Measurements from ENCODE around the gene RPTOR.
A peak's percentile ranks its signal among the peaks of the same experiment; 100 is the strongest.
"Not testable (repeated sequence)": the region's sequence is repeated elsewhere in the genome, so short reads cannot be mapped to it uniquely, and the experiment has no call there.

Gene RPTOR, protein sequence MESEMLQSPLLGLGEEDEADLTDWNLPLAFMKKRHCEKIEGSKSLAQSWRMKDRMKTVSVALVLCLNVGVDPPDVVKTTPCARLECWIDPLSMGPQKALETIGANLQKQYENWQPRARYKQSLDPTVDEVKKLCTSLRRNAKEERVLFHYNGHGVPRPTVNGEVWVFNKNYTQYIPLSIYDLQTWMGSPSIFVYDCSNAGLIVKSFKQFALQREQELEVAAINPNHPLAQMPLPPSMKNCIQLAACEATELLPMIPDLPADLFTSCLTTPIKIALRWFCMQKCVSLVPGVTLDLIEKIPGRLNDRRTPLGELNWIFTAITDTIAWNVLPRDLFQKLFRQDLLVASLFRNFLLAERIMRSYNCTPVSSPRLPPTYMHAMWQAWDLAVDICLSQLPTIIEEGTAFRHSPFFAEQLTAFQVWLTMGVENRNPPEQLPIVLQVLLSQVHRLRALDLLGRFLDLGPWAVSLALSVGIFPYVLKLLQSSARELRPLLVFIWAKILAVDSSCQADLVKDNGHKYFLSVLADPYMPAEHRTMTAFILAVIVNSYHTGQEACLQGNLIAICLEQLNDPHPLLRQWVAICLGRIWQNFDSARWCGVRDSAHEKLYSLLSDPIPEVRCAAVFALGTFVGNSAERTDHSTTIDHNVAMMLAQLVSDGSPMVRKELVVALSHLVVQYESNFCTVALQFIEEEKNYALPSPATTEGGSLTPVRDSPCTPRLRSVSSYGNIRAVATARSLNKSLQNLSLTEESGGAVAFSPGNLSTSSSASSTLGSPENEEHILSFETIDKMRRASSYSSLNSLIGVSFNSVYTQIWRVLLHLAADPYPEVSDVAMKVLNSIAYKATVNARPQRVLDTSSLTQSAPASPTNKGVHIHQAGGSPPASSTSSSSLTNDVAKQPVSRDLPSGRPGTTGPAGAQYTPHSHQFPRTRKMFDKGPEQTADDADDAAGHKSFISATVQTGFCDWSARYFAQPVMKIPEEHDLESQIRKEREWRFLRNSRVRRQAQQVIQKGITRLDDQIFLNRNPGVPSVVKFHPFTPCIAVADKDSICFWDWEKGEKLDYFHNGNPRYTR (N-terminal part only)

GRCh38 chr17:80544655-80545498 lies at the start of gene RPTOR:
RPTOR (plus strand) TSS chr17:80544838; CDS start chr17:80545630, 792 bp downstream.
- peak; percentile 74 to 76 for DNase-seq (ENCODE audit: low read depth in 2 of 2)

GRCh38 chr17:80497726-80498241 lies 46.9 kb upstream of the RPTOR start:
- no peak for DNase-seq (ENCODE audit: low read depth in 2 of 2)

GRCh38 chr17:80498242-80498919 lies 46.3 kb upstream of the RPTOR start:
- DNase-seq (ENCODE audit: low read depth in 2 of 2) = no peak

DNA sequence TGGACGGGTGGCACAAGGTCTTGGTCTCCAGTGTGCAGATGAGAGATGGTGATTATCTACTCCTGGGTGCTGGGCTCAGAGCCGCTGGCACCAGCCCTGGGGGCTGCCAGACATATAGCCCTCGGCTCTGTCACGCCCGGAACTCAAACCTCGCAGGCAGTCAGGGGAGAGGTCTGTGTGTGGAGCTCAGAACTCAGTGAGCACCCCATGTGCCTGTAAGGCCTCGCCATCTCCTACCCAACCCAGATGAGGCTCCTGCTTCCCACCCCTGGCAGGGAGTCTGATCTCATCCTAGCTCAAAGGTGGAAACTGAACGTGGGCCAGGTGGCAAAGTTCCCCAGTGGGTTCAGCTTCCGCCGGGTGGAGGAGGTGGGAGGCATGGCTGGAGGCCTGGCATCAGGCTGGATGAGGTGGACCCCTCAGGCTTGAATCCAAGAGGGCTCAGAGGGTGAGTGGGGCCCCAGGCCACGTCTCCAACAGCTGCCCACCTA lies 45.7 kb upstream of the RPTOR start:
- DNase-seq (ENCODE audit: low read depth in 2 of 2) = no peak

GRCh38 chr17:80499560-80499959 lies 45.1 kb upstream of the RPTOR start:
- DNase-seq (ENCODE audit: low read depth in 2 of 2) = no peak

- no peak for DNase-seq (ENCODE audit: low read depth in 2 of 2)
These were observed 44.5 kb upstream of the RPTOR start for GRCh38 chr17:80499961-80500665.

DNA sequence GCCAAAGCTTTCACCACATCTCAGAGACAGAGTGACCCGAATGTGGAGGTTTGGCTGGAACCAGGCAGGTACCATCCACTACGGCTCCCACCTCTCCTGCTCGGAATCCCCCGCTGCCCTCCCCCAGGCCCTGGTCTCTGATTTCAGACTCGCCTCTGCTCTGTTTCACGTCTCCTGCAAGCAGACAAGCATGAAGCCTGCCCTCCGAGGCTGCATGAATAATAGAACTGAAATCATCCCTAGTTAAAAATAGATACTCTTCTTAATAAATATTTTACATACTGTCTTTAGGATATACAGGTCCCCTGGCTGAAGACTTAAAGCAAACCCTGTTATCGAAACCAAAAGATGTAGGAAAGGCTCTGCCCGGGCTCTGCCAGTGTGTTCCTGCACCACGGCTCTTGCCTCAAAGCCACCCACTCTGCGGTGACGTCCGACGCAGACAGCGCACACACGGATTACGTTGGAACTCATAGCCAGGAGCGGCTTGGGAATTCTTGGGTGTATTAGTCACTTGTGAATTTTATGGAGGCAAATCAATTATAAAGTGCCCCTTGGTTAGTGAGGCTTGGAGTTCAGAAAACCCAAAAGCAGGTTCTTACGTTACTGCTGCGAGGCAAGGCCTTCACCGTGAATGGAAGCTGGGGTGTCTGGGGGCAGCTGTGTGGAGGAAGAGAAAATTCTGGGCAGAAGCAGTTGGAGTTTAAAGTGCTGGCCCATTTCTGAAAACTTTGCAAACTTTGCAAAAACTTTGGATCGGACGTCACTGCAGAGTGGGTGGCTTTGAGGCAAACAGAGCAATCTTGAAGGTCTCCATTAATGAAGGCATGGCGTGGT lies 42.7 kb upstream of the RPTOR start:
- DNase-seq (ENCODE audit: low read depth in 2 of 2) = no peak

- DNase-seq (ENCODE audit: low read depth in 2 of 2) = no peak
These were observed 42.1 kb upstream of the RPTOR start for GRCh38 chr17:80502578-80502877.

GRCh38 chr17:80503031-80503430 lies 41.6 kb upstream of the RPTOR start:
- DNase-seq (ENCODE audit: low read depth in 2 of 2) = no peak

GRCh38 chr17:80503921-80504320 lies 40.7 kb upstream of the RPTOR start:
- DNase-seq (ENCODE audit: low read depth in 2 of 2) = no peak

- DNase-seq (ENCODE audit: low read depth in 2 of 2) = peak; percentile 44 to 48
These were observed 39.8 kb upstream of the RPTOR start for GRCh38 chr17:80504686-80505413.

- DNase-seq (ENCODE audit: low read depth in 2 of 2) = not testable (repeated sequence)
These were observed 37.5 kb upstream of the RPTOR start for GRCh38 chr17:80507177-80507576.

DNA sequence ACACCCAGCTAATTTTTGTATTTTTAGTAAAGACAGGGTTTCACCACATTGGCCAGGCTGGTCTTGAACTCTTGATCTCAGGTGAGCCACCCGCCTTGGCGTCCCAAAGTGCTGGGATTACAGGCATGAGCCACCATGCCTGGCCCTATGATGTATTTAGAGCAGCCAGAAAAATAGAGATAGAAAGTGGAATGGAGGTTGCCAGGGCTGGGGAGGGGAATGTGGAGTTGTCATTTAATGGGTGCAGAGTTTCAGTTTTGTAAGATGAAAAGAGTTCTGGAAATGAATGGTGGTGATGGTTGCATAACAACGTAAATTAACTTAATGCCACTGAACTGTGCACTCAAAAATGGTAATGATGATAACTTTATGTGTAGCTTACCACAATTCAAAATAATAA lies 36.7 kb upstream of the RPTOR start:
- DNase-seq (ENCODE audit: low read depth in 2 of 2) = no peak

- no peak for DNase-seq (ENCODE audit: low read depth in 2 of 2)
These were observed 35.3 kb upstream of the RPTOR start for GRCh38 chr17:80509311-80509710.

GRCh38 chr17:80510132-80510531 lies 34.5 kb upstream of the RPTOR start:
- no peak for DNase-seq (ENCODE audit: low read depth in 2 of 2)

DNA sequence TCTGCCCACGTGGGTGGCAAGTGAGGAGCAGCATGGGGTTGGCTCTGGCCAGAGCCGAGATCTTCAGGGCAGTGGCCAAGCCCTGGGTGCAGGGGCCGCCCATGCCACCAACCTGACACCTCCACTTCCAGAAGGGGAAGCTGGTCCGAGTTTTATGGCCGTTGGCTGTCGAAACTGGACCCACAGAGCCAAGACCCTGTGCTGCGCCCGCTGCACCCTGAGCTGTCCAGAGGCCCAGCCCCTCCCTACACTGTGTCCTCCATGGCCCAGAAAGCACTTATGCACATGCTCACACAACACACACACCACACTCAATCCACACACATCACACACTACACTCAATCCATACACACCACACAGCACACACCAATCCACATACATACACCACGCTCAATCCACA lies 33.9 kb upstream of the RPTOR start:
- DNase-seq (ENCODE audit: low read depth in 2 of 2) = no peak

DNA sequence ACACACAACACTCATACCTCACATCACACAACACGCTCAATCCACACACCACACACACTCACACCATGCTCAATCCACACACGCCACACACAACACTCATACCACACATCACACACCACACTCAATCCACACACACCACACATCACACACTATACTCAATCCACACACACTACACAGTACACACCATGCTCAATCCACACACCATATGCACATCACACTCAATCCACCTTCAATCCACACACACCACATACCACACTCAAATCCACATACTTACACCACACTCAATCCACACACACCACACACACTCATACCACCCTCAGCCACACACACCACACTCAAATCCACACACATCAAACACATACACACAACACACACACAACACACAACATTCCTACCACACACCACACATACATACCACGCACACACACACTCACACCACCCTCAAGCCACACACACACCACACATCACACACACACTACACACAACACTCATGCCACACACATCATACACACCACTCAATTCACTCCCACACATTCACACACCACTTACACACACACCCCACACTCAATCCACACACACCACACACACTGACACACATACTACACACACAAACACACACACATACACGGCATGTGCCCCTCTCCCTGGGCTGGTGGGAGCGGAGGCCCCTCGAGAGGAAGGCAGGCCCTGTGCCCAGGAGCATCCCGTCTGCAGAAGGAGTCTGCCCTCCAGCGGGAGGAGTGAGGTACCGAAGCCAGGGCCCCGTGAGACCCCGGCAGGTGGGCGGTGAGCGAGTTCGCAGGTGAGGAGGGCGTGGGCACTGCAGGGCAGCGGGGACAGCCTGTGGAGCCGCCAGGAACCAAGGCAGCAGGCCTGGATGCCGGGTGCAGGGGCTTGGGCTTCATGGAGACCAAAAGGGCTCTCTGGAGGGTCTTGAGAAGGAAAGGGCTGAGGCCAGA lies 33.1 kb upstream of the RPTOR start:
- DNase-seq (ENCODE audit: low read depth in 2 of 2) = no peak

Measured in fibroblast of skin of left quadriceps (primary cell).